Measurements from ENCODE around the gene MYD88. TPM values are rescaled to one million over a fixed set of nuclear protein-coding genes. Genes with fewer than 3 reads are reported as not detected.

MYD88 gene
- total and polyA plus RNA-seq, 9 of the 15 experiments (the other 6 are each of a cell fraction or from before 2014, with no cell fraction given) = 3.2 to 47.3 (median 27.6) TPM

DNA sequence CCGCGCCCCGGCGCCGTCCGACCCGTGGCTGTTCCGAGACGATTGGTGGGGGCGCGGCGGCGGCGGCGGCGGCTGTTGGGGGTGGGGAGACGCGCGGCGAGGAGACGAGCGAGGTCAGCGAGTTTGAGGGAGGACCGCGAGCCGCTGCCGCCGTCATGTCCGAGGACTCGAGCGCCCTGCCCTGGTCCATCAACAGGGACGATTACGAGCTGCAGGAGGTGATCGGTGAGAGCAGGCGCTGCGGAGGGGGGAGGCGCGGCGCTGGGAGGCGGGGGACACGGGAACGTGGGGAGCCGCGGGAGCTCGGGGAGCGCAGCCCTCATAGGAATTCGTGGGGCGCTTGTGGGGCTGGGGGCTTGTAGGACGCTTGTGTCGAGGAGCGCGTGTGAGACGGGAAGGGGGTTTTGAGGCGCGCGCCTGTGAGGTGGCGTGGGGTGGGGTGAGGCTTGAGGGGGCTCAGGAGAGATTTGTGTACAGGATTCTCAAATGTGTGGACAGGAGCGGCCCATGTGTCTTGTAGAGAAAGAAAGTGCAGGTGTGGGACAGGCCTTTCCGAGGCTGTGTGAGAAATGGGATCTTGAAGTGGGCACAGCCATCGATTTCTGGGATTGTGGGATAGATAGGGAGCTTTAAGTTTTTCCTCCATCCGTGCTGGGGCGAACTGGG lies 27.4 kb downstream of the MYD88 start (continued):
- TF ChIP-seq, protein P1, sequence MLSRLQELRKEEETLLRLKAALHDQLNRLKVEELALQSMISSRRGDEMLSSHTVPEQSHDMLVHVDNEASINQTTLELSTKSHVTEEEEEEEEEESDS (CRISPR knock-in tag; IDR thresholded peaks at IDR 0.05) = no peak
- TF ChIP-seq ASH1L (IDR thresholded peaks at IDR 0.05; ENCODE audit: borderline replicate concordance, low read depth, partially characterized antibody) = peak; percentile 7
- no peak for TF ChIP-seq POLR2AphosphoS5 (IDR thresholded peaks at IDR 0.05; ENCODE audit: control insufficient read depth, insufficient read depth, low read depth, low read length)
- TF ChIP-seq CC2D1A (IDR thresholded peaks at IDR 0.05) = no peak
- peak; percentile 91 for TF ChIP-seq RBBP5 (IDR thresholded peaks at IDR 0.05; ENCODE audit: borderline replicate concordance, insufficient read depth, low read length, poor library complexity, severe bottlenecking)
- TF ChIP-seq, protein P2, sequence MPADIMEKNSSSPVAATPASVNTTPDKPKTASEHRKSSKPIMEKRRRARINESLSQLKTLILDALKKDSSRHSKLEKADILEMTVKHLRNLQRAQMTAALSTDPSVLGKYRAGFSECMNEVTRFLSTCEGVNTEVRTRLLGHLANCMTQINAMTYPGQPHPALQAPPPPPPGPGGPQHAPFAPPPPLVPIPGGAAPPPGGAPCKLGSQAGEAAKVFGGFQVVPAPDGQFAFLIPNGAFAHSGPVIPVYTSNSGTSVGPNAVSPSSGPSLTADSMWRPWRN (IDR thresholded peaks at IDR 0.05; ENCODE audit: low read depth) = no peak
- TF ChIP-seq RHOXF2B (CRISPR knock-in tag; conservative IDR thresholded peaks at IDR 0.05) = no peak
- TF ChIP-seq CBX1 (IDR thresholded peaks at IDR 0.05; ENCODE audit: low read depth) = 0 out of 2 replicates have a peak, but pooled peaks have one; percentile 21
- no peak for TF ChIP-seq ZNF75A (CRISPR knock-in tag; IDR thresholded peaks at IDR 0.05)
- TF ChIP-seq, protein P3, sequence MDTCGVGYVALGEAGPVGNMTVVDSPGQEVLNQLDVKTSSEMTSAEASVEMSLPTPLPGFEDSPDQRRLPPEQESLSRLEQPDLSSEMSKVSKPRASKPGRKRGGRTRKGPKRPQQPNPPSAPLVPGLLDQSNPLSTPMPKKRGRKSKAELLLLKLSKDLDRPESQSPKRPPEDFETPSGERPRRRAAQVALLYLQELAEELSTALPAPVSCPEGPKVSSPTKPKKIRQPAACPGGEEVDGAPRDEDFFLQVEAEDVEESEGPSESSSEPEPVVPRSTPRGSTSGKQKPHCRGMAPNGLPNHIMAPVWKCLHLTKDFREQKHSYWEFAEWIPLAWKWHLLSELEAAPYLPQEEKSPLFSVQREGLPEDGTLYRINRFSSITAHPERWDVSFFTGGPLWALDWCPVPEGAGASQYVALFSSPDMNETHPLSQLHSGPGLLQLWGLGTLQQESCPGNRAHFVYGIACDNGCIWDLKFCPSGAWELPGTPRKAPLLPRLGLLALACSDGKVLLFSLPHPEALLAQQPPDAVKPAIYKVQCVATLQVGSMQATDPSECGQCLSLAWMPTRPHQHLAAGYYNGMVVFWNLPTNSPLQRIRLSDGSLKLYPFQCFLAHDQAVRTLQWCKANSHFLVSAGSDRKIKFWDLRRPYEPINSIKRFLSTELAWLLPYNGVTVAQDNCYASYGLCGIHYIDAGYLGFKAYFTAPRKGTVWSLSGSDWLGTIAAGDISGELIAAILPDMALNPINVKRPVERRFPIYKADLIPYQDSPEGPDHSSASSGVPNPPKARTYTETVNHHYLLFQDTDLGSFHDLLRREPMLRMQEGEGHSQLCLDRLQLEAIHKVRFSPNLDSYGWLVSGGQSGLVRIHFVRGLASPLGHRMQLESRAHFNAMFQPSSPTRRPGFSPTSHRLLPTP (IDR thresholded peaks at IDR 0.05; ENCODE audit: borderline replicate concordance, extremely low read depth, insufficient read length) = no peak
- no peak for TF ChIP-seq BRF1 (IDR thresholded peaks at IDR 0.05; ENCODE audit: borderline replicate concordance, extremely low read depth, insufficient read length)
- TF ChIP-seq, protein P4, sequence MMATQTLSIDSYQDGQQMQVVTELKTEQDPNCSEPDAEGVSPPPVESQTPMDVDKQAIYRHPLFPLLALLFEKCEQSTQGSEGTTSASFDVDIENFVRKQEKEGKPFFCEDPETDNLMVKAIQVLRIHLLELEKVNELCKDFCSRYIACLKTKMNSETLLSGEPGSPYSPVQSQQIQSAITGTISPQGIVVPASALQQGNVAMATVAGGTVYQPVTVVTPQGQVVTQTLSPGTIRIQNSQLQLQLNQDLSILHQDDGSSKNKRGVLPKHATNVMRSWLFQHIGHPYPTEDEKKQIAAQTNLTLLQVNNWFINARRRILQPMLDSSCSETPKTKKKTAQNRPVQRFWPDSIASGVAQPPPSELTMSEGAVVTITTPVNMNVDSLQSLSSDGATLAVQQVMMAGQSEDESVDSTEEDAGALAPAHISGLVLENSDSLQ (IDR thresholded peaks at IDR 0.05) = no peak
- no peak; the same call in none of the 2 replicates for TF ChIP-seq RNF2 (IDR thresholded peaks at IDR 0.05)
- TF ChIP-seq NR1H2 (CRISPR knock-in tag; IDR thresholded peaks at IDR 0.05) = no peak; the same call in 1 of the 2 replicates
- no peak for TF ChIP-seq ZNF583 (CRISPR knock-in tag; IDR thresholded peaks at IDR 0.05)
- no peak for TF ChIP-seq POLR2AphosphoS2 (IDR thresholded peaks at IDR 0.05; ENCODE audit: low read length)
- TF ChIP-seq ETS2 (tag; IDR thresholded peaks at IDR 0.05; ENCODE audit: borderline replicate concordance, poor library complexity, severe bottlenecking) = no peak
- TF ChIP-seq, protein P5, sequence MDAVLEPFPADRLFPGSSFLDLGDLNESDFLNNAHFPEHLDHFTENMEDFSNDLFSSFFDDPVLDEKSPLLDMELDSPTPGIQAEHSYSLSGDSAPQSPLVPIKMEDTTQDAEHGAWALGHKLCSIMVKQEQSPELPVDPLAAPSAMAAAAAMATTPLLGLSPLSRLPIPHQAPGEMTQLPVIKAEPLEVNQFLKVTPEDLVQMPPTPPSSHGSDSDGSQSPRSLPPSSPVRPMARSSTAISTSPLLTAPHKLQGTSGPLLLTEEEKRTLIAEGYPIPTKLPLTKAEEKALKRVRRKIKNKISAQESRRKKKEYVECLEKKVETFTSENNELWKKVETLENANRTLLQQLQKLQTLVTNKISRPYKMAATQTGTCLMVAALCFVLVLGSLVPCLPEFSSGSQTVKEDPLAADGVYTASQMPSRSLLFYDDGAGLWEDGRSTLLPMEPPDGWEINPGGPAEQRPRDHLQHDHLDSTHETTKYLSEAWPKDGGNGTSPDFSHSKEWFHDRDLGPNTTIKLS (IDR thresholded peaks at IDR 0.05; ENCODE audit: borderline replicate concordance, low read depth) = 0 out of 2 replicates have a peak, but pooled peaks have one; percentile 0
- TF ChIP-seq CBX2 (IDR thresholded peaks at IDR 0.05; ENCODE audit: insufficient read depth, low read length, poor library complexity, severe bottlenecking) = no peak
- TF ChIP-seq XRCC3 (IDR thresholded peaks at IDR 0.05) = no peak
- TF ChIP-seq HIVEP1 (CRISPR knock-in tag; IDR thresholded peaks at IDR 0.05) = no peak
- 0 out of 2 replicates have a peak, but pooled peaks have one; percentile 33 for TF ChIP-seq ETV5 (CRISPR knock-in tag; IDR thresholded peaks at IDR 0.05; ENCODE audit: low read depth)
